NOMO-1 treated with dmso at 0.1 percent for 144 hours (cell line): ENCODE data around the gene EPHA3.

Source experiments
- DNase-seq: peaks from one replicate; lab custom pipeline; 2025; ENCODE audit not compliant: unreplicated experiment; lab: John Stamatoyannopoulos, UW

The EPHA3 gene

DNA sequence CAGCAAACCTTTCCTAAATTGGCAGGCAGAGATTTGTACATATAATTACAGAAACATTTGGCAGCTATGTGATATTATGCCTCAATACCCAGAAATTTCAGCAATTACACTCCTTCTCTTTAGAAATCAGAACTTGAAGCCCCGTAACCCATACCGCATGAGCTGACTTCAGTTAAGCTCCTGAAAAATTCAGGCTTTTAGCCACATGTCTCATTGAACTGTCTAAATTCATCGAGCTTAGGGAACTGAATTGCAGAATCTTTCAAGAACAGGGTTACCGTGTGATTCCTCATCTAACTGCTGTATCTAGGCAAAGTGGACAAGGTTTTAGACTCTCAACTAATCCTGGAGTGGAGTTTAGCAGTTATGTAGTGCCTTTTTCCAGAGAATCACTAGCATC is 333.0 kb downstream of the EPHA3 start:
- DNase-seq = no peak

DNA sequence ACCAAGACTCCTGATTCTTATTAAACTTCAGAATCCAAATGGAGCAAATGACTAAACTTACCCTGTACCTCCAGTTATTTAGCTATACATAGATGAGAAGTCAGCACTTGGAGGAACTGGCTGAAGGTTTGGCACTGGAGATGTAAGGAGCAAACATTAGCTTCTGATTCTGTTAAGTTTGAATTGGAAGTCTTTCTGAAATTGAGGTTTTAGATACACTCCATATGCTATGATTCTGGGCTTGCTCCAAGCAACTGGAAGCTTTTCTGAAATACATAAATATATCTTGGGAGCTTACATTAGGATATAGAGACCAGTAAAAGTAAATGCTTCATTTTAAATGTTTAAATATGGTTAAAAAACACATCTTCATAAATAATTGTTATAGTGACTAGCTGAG is 333.7 kb downstream of the EPHA3 start:
- DNase-seq = no peak

DNA sequence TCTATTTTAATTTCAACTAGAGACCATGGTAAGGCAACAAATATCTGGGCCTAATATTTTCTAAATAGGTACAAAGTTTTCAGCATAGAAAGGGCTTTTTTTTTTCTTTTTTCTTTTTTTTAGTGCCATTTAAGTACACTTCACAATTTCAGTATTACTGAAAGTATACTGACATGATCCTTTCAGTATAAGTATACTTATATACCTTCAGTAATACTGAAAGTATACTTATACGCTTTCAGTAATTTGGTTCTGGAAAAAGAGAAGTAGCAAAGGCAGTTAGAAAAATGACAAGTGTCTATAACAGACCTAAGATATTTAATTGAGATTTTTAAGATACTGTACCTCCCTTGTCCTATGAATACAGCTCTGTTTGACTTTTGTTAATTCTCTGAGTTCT is 339.2 kb downstream of the EPHA3 start:
- DNase-seq = no peak

DNA sequence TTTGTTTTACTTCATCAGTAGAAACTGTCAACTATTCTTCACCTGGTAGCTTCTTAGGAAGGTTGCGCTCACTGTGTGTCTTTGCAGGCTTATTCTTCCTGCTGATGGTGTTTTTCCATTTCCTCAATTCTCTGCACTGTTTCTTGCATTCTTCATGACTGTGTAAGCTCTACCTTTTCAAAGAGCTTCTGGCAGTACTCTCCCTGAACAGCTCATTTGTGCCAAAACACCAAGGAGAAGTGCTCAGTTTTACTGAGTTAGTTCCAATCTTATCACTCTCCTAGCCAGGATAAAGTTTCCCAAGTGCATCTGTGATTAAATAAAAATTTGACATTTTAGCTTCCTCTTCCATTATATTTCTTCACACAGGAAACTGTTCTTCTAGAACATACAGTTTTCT is 339.8 kb downstream of the EPHA3 start:
- DNase-seq = no peak

DNA sequence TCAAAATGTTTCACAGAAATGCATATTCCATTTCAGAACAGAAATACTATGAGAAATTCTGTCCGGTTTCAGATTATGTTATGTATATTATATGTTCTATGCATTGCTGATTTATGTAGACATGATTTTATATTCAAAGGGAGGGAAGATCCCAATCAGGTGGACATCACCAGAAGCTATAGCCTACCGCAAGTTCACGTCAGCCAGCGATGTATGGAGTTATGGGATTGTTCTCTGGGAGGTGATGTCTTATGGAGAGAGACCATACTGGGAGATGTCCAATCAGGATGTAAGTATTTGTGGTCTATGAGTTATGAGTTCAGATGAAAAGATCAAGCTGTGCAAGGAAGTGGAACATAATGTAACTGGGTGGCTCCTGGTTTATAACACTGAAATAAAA is 341.7 kb downstream of the EPHA3 start:
- DNase-seq = no peak

DNA sequence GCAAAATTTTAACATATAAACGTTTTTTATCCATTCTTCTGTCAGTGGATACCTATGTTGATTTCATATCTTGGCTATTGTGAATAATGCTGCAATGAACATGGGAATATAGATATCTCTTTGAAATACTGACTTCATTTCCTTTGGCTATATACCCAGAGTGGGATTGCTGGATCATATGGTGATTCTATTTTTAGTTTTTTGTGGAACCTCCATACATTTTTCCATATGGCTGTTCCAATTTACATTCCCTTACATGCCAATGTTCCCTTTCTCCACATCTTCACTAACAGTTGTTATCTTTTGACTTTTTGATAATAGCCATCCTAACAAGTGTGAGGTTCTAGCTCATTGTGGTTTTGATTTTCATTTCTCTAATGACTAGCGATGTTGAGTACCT is 344.6 kb downstream of the EPHA3 start:
- no peak for DNase-seq

DNA sequence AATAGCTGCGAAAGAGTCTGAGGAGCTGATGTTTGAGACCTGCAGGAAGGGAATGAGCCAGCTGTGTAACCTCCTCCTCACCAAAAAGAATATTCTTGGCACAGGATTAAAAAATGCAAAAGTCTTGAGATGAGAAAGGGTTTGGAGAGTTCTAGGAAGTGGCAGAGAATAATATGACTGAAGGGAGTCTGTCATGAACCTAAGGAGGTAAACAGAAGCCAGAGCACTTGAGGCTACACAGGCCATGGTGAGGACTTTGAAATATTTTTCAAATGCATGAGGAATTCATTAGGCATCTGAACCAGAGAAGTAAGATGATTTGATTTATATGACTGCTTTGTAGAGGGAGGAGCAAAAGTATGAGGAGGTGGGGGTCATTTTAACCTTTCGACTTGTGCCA is 347.8 kb downstream of the EPHA3 start:
- no peak for DNase-seq

DNA sequence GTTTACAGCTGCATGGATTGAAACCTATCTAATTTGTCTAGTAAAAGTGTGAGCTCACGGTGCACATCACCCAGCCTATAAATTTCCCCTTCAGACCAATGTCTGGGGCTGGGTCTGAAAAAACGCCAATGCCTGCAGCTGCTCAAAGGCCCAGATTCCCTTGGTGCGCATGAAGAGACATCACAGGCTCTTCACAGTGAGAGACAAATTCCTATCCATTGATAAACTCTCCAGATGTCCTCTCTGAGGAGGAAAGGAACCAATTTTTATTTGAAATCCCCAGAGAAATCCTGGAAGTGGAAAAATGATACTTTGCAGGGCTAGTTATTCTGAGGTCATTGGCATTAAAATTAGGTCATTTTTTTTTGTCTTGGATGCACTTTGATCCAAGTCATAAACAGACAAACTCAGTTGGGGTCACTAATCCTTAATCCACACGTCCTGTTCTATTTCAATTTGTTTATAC is 360.5 kb downstream of the EPHA3 start:
- DNase-seq = no peak

DNA sequence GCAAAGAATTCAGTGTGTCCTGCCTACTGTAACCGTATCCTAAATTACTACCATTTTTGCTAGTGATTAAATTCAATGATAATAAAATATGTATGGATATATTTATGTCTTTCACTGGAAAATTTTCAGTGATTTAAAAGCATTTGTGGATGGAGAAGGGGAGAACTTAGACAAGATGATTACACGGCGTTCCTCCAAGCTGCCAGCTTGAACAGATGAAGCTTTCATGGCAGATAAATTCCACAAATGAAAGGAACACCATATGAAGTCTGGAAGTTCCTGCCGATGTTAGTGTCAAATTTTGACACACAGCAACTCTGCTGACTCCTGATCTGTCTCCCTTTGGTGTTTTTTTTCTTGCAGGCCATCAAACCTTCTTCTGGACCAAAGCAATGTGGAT is 364.7 kb downstream of the EPHA3 start:
- no peak for DNase-seq

DNA sequence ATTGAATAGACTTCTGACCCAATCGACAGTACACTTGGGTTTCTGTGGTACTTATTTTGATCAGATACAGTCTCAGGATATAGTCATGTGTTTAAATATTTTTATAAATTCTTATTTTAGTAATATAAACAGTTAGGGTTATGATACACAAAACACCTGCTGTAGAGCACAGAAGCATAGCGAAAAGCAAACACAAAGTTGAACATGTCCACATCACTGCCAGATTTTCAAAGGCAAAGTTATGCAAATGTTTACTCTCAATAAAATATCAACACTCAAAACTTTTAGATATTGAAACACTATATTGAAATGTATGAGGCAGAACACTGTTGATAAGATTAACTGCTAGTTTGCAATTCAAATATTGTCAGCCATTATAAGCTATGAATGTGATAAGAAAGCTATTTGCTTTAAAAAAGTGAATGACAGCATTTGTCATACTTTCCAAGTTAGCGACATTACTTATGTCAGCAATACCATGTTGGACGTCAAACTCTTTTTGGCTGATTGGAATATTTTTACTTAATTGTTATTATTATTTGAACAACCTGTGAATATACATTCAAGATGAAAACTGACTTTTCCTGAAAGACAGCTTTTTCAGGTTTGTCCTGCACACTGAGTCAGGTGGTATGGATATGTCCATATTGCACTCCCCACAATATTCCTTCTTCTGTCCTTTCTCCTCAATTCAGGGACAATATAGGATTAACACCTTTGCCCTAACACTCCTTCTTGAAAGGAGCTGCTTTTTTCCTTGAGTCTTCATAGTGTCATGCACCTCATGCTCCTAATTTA is 367.1 kb downstream of the EPHA3 start:
- no peak for DNase-seq

DNA sequence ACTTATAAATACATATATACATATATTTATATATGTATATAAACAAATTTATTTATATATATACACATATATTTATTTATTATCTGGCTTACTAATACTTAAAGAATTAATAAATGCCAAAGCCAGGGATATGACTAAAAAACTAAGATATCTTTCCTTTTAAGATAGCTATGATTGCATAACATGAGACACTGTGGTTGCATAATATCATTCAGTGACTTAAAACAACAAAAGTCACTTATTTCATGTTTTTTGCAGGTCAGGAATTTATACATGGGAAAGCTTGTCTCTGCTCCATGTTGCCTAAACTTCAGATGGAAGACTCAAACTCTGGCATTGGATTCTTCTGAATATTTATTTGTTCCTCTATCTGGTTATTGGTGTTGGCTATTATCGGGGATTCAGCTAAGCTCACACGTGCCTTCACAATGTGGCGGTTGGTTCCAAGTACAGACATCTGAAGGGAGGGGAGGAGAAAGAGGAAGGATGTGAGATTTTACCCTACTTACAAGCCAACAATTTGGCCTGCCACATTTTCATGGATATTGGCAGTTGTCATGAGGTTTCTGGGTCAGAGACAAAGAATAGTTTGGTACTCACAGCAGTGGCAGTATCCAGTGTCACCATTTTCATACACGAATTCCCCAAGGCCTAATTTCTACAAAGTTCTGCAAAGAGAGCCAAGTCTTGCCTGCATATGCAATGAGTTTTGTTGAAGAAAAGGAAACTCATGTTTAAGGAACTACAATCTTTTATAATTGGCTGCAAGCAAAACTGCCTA is 381.6 kb downstream of the EPHA3 start:
- peak; percentile 14 for DNase-seq

DNA sequence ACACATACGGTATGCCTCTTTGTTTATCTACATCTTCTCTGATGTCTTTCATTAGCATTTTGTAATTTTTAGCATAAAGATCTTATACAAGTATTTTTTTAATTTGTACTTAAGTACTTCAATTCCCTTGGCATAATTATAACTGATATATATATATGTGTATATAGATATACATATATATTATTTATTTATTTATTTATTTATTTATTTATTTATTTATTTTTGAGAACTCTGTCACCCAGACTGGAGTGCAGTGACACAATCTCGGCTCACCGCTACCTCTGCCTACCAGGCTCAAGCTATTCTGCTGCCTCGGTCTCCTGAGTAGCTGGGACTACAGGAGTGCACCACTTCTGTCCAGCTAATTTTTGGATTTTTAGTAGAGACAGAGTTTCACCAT is 382.7 kb downstream of the EPHA3 start:
- no peak for DNase-seq

DNA sequence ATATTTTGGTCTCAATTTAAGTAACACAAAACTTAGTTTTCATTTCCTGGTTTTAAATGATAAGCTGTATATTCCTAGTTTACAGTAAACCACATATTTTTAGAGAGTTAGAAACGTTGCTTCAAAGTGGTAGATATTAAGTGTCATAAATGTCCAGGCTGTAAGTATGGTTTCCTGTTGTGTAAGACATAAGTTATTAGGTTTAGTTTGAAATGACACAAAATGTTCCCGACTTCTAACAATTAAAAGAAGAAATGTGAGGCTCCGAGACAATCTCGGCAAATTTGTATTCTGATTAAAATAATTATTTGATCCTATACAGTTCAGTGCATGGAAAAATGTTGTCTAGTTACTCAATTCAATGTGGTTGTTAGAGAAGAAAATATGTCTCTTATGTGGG is 387.3 kb downstream of the EPHA3 start:
- DNase-seq = no peak

DNA sequence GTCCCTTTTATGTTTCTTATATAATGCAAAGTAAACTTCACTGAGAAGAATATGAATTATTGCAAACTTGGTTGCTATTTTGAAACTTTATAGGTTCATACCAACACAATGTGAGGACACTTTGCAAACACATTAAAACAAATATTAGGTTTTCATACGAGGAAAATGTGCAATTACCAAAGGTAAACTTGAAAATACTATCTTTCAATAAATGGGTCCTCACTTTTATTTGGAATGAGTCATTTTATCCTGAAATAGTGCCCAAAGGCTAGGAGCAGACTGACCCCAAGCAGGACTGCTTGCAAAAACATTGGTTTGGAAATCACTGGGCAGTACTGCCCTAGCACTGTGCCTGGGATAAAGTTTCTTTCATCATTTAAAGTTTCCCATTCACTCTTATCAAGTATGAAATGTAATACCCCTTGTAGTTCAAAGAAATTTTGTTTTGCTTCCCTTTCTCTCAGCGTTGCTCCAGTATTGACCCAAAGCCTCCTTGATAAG is 396.5 kb downstream of the EPHA3 start:
- no peak for DNase-seq

DNA sequence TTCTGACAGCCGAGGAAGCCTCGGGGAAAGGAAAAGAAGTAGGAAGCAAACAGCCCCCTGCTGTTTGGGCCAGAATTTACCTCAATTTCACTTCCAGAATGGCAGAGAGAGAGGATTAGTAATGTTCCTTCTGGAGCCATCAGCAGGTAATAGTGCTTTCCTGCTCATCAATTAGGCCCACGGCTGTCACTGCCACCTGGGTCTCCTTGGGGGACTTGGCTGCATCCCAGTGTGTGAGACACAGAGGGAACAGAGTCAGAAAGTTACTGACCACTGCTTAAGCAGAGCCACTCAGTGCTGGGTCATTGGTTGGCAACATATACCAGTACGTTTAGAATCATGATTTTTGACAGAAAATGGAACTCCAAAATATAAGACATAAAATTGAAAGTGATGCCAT is 397.0 kb downstream of the EPHA3 start:
- DNase-seq = no peak

DNA sequence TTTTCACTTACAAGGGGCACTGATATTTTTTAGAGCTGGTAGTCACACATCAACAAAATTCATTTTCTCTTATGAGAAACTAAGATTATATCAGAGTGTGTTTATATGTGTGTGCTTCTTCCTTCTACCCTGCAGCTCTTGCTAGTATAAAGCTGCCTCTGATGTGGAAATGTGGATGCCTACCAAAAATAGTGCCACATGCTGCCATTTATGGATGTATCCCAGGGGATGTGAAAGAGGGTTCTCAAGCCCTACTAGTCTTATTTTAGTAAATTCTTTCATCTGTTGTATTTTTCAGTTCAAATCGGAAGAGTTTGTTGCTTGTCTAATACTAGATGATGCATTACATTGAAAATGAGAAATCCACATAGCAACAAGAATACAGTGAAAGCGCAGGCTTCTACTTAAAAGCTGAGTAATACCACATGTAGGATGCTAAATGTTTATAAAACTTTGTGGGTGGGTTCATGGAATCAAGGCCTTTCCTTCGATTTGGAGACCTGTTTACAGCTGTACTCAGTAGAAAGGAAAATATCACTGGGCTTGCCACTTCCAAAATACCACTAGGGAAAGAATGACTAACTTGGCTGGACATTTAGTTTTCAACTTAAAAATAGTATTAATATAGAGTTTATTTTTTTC is 399.2 kb downstream of the EPHA3 start:
- no peak for DNase-seq

DNA sequence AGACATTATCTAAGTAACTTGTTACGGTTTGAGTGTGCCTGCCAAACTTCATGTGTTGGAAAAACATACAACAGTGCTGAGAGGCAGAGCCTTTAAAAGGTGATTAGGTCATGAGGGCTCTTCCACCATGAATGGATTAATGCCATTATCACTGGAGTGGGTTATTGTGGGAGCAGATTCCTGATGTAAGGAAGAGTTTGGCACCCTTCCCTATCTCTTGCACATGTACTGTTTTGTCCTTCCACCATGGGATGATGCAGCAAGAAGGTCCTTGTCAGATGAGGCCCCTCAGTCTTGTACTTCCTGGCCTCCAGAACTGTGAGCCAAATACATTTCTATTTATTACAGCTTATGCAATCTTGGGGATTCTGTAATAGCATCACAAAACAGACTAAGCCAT is 413.9 kb downstream of the EPHA3 start:
- DNase-seq = no peak

DNA sequence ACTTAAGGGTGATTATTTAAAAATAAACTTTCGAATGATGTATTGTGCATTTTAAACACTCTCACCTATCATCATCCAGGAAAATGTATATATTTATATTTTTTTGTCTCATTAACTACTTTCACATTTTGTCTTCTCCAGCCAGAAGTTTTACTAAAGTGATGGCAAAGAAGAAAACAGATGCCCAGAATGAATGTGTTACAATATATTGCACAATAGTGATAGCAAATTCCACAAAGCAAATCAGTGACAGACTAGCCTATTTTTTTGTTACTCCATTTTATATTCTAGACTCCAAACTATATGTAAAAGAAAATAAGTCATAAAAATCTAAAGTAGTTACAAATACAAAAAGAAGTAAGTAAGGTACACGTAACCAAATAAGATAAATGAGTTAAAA is 414.7 kb downstream of the EPHA3 start:
- no peak for DNase-seq

DNA sequence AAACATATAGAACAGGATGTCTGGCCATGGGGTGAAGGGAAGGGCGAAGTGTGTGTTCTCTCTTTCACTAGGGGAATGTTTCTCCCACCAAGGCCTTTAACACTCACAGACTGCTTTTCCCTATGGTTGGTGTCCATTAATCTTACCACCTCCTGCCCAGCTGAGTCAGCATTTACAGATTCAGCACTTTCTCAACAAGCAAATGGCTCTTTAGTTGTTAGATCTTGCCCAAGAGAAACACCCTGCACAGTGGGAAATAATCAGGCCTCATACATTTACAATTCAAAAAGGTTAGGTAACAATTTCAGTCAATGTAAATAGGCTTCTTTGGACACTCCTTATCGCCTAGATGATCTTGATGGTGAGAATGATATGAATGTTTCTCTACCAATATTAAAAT is 418.2 kb downstream of the EPHA3 start:
- DNase-seq = no peak

DNA sequence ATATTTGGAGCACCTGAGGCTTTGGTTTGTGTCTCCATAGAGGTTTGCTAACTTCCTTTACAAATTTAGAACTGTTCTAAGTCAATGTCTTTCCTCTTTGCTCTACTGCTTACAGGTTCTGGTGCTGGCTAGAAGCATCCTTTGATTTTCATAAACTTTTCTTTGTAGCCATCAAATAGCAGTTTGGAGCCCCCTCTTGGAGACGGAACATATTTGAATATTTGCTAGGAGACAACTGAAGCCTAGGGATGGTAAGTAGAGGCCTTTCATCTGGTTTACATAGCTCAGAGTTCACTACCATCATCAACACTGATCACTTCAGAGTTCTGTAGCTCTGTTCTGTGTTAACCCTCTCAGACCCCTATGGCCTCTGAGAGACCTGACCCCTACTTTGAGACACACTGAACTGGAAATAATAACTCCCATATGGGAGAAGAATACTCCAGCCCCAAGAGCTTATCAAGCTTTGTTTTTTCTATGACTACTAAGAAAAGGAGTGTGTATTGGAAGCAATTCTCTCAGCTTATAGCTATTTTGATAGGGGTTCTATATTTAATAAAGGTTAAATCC is 420.4 kb downstream of the EPHA3 start:
- no peak for DNase-seq
